PC-3 (cell line): ENCODE results near the gene NOS2. TPM values are rescaled to one million over a fixed set of nuclear protein-coding genes. Genes with fewer than 3 reads are reported as not detected.

Experiments used
- ATAC-seq: fragments of 200-7000 bp; cut with Tn5 transposase; 2 replicates; pipeline ENCODE4 v1.9.1; 2020; ENCODE audit warnings: mild to moderate bottlenecking, moderate library complexity
- BruUV-seq: library from RNA; stranded (reverse); fragments of 400-500 nt; replicated peaks from 2 replicates; lab custom pipeline; 2021; lab: Mats Ljungman, UMichigan
- CTCF ChIA-PET: fragments of 300-600 bp; sonication (Branson Sonifier 250); formaldehyde crosslinking; loops from one replicate; lab custom pipeline; 2022; ENCODE audit warnings: antibody characterized with exemption; lab: Charles Lee
- POLR2A ChIA-PET: fragments of 300-600 bp; sonication (Branson Sonifier 250); formaldehyde crosslinking; loops from one replicate; lab custom pipeline; 2022; ENCODE audit warnings: antibody characterized with exemption; ENCODE audit not compliant: unreplicated experiment; lab: Charles Lee
- DNase-seq: peaks from one replicate; pipeline ENCODE4 v3.0.0-alpha.2; 2015
- H2AFZ ChIP-seq: fragments of 300-600 bp; sonication (generic); 2 replicates; pipeline ENCODE4 v1.6.0; 2016; ENCODE audit warnings: antibody characterized with exemption, low read length
- H3F3A ChIP-seq: fragments of 300-600 bp; sonication (generic); one replicate; pipeline ENCODE4 v1.6.0; 2017; ENCODE audit warnings: antibody characterized with exemption, low read length, control low read depth, mild to moderate bottlenecking; ENCODE audit not compliant: unreplicated experiment
- H3K27ac ChIP-seq: fragments of 300-600 bp; sonication (generic); 2 replicates; pipeline ENCODE4 v1.5.1; 2016; ENCODE audit warnings: mild to moderate bottlenecking, low read length
- H3K27me3 ChIP-seq: fragments of 300-600 bp; sonication (generic); 2 replicates; pipeline ENCODE4 v1.6.1; 2016; ENCODE audit warnings: low read length, mixed read lengths
- H3K36me3 ChIP-seq: fragments of 300-600 bp; sonication (generic); 2 replicates; pipeline ENCODE4 v1.6.1; 2016; ENCODE audit warnings: low read depth, mixed run types, low read length, mixed read lengths
- H3K4me1 ChIP-seq: fragments of 300-600 bp; sonication (generic); 2 replicates; pipeline ENCODE4 v1.5.1; 2016; ENCODE audit warnings: low read length; ENCODE audit not compliant: insufficient read depth
- H3K4me2 ChIP-seq: fragments of 300-600 bp; sonication (generic); 2 replicates; pipeline ENCODE4 v1.6.0; 2016; ENCODE audit warnings: low read length
- H3K4me3 ChIP-seq: fragments of 300-600 bp; sonication (generic); 2 replicates; pipeline ENCODE4 v1.5.1; 2016; ENCODE audit warnings: mild to moderate bottlenecking, low read length, mixed read lengths
- H3K79me2 ChIP-seq: fragments of 300-600 bp; sonication (generic); 2 replicates; pipeline ENCODE4 v1.6.1; 2017; ENCODE audit warnings: low read length, mixed read lengths
- H3K9ac ChIP-seq: fragments of 300-600 bp; sonication (generic); 2 replicates; pipeline ENCODE4 v1.6.0; 2016; ENCODE audit warnings: mild to moderate bottlenecking, low read length
- H3K9me2 ChIP-seq: fragments of 300-600 bp; sonication (generic); replicated peaks from 2 replicates; pipeline ENCODE4 v1.6.1; 2016; ENCODE audit warnings: mixed run types, low read length, mixed read lengths
- H3K9me3 ChIP-seq: fragments of 300-600 bp; sonication (generic); 2 replicates; pipeline ENCODE4 v1.6.1; 2016; ENCODE audit warnings: low read length, mixed read lengths
- H4K20me1 ChIP-seq: fragments of 300-600 bp; sonication (generic); 2 replicates; pipeline ENCODE4 v1.6.1; 2016; ENCODE audit warnings: low read length, mixed read lengths
- EZH2 ChIP-seq: fragments of 300-600 bp; sonication (generic); IDR thresholded peaks from one replicate; pipeline ENCODE4 v1.6.1; 2017; ENCODE audit warnings: antibody characterized with exemption, mild to moderate bottlenecking, low read length; ENCODE audit not compliant: unreplicated experiment
- EZH2phosphoT487 ChIP-seq: fragments of 300-600 bp; sonication (generic); IDR thresholded peaks from 2 replicates; pipeline ENCODE4 v1.6.1; 2018; ENCODE audit warnings: mild to moderate bottlenecking, antibody characterized with exemption, low read length, borderline replicate concordance
- intact Hi-C: fragments of 100-400 bp; cut with micrococcal nuclease; formaldehyde crosslinking; loops from 2 replicates; pipeline ENCODE4 v1.9.0; 2023
- total RNA-seq: library from RNA; depleted of rRNA; stranded (reverse); fragments of >200 nt; gene quantifications from 2 replicates; pipeline ENCODE4 v1.2.3, GENCODE V29; 2014
- TF ChIP-seq, protein P1 (sequence below): fragments of 300-600 bp; sonication (generic); conservative IDR thresholded peaks from 2 replicates; pipeline ENCODE4 v1.5.1; 2017; ENCODE audit warnings: antibody characterized with exemption, low read depth, mild to moderate bottlenecking, low read length

The NOS2 gene
- total RNA-seq, 1 experiment from 2014 or later, result not detected

GRCh38 chr17:27817731-27818130, 17.4 kb upstream of the NOS2 start:
- Histone ChIP-seq H3K79me2 (no peaks in the 10 kb centered on the region), H3K4me2 (0 out of 2 replicates have a peak overlapping the region, but pooled peaks have one; percentile 8), H3K9me2 (no peaks in the 10 kb centered on the region), H3K36me3 (no peaks in the 10 kb centered on the region), H3K9me3 (no peaks in the 10 kb centered on the region), H3K9ac (no peak overlapping the region), H3F3A (no peaks in the 10 kb centered on the region), H3K4me3 (no peak overlapping the region), H2AFZ (no peak overlapping the region), H4K20me1 (no peaks in the 10 kb centered on the region), H3K27me3 (no peaks in the 10 kb centered on the region), H3K27ac (no peak overlapping the region), H3K4me1 (peaks cover 10% of the 10 kb centered on the region; the same call in 1 of the 2 replicates)
- no TSS peak for BruUV-seq
- ATAC-seq (peak; percentile 42; the same call in 1 of the 2 replicates), DNase-seq (peak; percentile 39)
- intact Hi-C loops, result no loop called here
- ChIA-PET POLR2A (no interaction called here), CTCF (no interaction called here)
- TF ChIP-seq EZH2phosphoT487 (no peak), EZH2 (no peak)
- TF ChIP-seq, protein P1, sequence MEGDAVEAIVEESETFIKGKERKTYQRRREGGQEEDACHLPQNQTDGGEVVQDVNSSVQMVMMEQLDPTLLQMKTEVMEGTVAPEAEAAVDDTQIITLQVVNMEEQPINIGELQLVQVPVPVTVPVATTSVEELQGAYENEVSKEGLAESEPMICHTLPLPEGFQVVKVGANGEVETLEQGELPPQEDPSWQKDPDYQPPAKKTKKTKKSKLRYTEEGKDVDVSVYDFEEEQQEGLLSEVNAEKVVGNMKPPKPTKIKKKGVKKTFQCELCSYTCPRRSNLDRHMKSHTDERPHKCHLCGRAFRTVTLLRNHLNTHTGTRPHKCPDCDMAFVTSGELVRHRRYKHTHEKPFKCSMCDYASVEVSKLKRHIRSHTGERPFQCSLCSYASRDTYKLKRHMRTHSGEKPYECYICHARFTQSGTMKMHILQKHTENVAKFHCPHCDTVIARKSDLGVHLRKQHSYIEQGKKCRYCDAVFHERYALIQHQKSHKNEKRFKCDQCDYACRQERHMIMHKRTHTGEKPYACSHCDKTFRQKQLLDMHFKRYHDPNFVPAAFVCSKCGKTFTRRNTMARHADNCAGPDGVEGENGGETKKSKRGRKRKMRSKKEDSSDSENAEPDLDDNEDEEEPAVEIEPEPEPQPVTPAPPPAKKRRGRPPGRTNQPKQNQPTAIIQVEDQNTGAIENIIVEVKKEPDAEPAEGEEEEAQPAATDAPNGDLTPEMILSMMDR, result no peak

DNA sequence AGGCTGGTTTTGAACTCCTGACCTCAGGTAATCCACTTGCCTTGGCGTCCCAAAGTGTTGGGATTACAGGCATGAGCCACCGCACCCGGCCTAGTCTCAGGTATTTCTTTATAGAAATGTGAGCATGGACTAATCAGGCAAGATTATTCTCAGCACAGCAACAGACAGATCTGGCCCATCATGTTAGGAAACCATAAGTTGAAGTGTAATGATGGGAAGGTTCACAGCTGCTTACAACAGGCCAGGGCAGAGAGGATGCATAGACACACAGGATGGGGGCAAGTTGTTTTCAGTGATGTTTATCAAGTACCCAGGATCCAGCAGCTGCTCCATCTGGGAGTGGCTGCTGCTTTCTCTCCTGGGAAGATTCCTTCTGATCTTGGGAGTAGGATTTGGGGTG, 16.6 kb upstream of the NOS2 start:
- Histone ChIP-seq H3K27me3 (no peaks in the 10 kb centered on the region), H3K79me2 (no peaks in the 10 kb centered on the region), H3K27ac (no peak overlapping the region), H3K9ac (no peak overlapping the region), H2AFZ (no peak overlapping the region), H3K36me3 (no peaks in the 10 kb centered on the region), H4K20me1 (no peaks in the 10 kb centered on the region), H3K9me3 (no peaks in the 10 kb centered on the region), H3K4me1 (peaks cover 10% of the 10 kb centered on the region; the same call in 1 of the 2 replicates), H3K4me2 (no peak overlapping the region), H3F3A (no peaks in the 10 kb centered on the region), H3K9me2 (no peaks in the 10 kb centered on the region), H3K4me3 (no peak overlapping the region)
- ATAC-seq (no peak), DNase-seq (no peak)
- POLR2A ChIA-PET, result no interaction called here
- no peak for TF ChIP-seq EZH2
- TF ChIP-seq EZH2phosphoT487, result no peak
- TF ChIP-seq, protein P1, result no peak
- intact Hi-C loops, result no loop called here
- CTCF ChIA-PET, result no interaction called here
- no TSS peak for BruUV-seq

DNA sequence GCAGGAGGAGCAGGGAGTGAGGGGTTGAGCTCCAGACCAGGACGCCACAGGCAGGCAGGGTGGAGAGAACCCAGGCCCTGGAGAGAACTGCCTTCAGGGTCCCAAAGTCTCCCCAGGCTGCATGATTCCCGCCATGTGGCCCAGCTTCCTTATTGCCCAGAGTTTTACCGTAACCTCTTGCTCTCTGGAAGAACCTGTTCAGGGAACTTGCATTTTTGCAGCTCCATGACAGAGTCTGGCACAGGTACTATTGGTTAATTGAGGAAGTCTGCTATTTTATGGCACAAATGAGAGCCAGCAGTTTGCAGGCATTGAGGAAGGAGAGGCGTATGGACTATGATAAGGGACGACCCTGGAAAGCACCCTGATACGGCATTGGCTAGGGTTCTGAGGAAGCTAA, 11.6 kb upstream of the NOS2 start:
- Histone ChIP-seq H3F3A (no peaks in the 10 kb centered on the region), H3K79me2 (no peaks in the 10 kb centered on the region), H3K4me2 (no peak overlapping the region), H3K9me3 (no peaks in the 10 kb centered on the region), H3K4me1 (peaks cover 8% of the 10 kb centered on the region; the same call in 1 of the 2 replicates), H2AFZ (no peak overlapping the region), H3K27ac (no peak overlapping the region), H3K9me2 (no peaks in the 10 kb centered on the region), H3K9ac (no peak overlapping the region), H3K36me3 (no peaks in the 10 kb centered on the region), H3K4me3 (no peak overlapping the region), H4K20me1 (no peaks in the 10 kb centered on the region), H3K27me3 (no peaks in the 10 kb centered on the region)
- DNase-seq (no peak), ATAC-seq (no peak)
- TF ChIP-seq EZH2phosphoT487 (no peak), EZH2 (no peak)
- TF ChIP-seq, protein P1, result no peak
- intact Hi-C loops, result no loop called here
- CTCF ChIA-PET, result no interaction called here
- no TSS peak for BruUV-seq
- POLR2A ChIA-PET, result no interaction called here
